H1 (cell line): ENCODE results near the gene SPAG5. TPM values are rescaled to one million over a fixed set of nuclear protein-coding genes. Genes with fewer than 3 reads are reported as not detected.

Experiments
- CTCF ChIA-PET: fragments of 300-600 bp; sonication (Branson Sonifier 250); formaldehyde crosslinking; loops from one replicate; lab custom pipeline; 2021; ENCODE audit not compliant: partially characterized antibody; lab: Charles Lee
- POLR2A ChIA-PET: fragments of 300-600 bp; sonication (Branson Sonifier 250); formaldehyde crosslinking; loops from one replicate; lab custom pipeline; 2021; ENCODE audit warnings: inconsistent platforms; ENCODE audit not compliant: partially characterized antibody; lab: Charles Lee
- DNase-seq, 2 experiments: peaks; one replicate each; pipeline versions ENCODE4 v3.0.0 to v3.0.0-alpha.2; 2010 to 2022; ENCODE audit warnings: low spot score in 2 of 2, low read depth in 1 of 2, mixed read lengths in 1 of 2
- FAIRE-seq: peaks from 2 replicates; lab custom pipeline; 2011; peaks lifted over from hg19 to GRCh38; lab: Jason Lieb, UNC
- H2AFZ ChIP-seq: 2 replicates; pipeline ENCODE4 v1.8.1; 2012; ENCODE audit warnings: low read length, inconsistent platforms
- H2AK5ac ChIP-seq: 2 replicates; pipeline ENCODE4 v1.6.1; 2013; ENCODE audit warnings: low read depth, low read length
- H2BK120ac ChIP-seq: replicated peaks from 2 replicates; pipeline ENCODE3; 2013; ENCODE audit warnings: low read depth, low read length, inconsistent platforms
- H2BK12ac ChIP-seq: 2 replicates; pipeline ENCODE4 v1.6.1; 2013; ENCODE audit warnings: low read depth, low read length
- H2BK15ac ChIP-seq: 2 replicates; pipeline ENCODE4 v1.6.1; 2013; ENCODE audit warnings: low read length
- H2BK20ac ChIP-seq: 2 replicates; pipeline ENCODE4 v1.6.1; 2013; ENCODE audit warnings: low read length
- H2BK5ac ChIP-seq: 2 replicates; pipeline ENCODE4 v1.6.1; 2013; ENCODE audit warnings: low read depth, low read length
- H3K14ac ChIP-seq: 2 replicates; pipeline ENCODE4 v1.6.1; 2013; ENCODE audit warnings: inconsistent platforms; ENCODE audit not compliant: insufficient read length
- H3K18ac ChIP-seq: 2 replicates; pipeline ENCODE4 v1.6.1; 2013; ENCODE audit warnings: low read length; ENCODE audit errors: extremely low read depth
- H3K23ac ChIP-seq: 2 replicates; pipeline ENCODE4 v1.6.1; 2013; ENCODE audit warnings: inconsistent platforms; ENCODE audit not compliant: insufficient read length
- H3K23me2 ChIP-seq: 2 replicates; pipeline ENCODE4 v1.6.1; 2013; ENCODE audit warnings: low read depth, low read length
- H3K27ac ChIP-seq: 2 replicates; pipeline ENCODE4 v1.6.1; 2011; ENCODE audit warnings: low read depth, low read length, inconsistent platforms
- H3K27me3 ChIP-seq, 4 experiments: replicated peaks in 1 of 4; 1 replicate in 1 of 4; 2 replicates in 3 of 4; pipeline versions ENCODE4 v1.6.1 to v1.8.1; 2011 to 2013; ENCODE audit warnings: low read length in 3 of 4, mild to moderate bottlenecking in 3 of 4, inconsistent platforms in 2 of 4, mixed read lengths in 2 of 4, moderate library complexity in 1 of 4; ENCODE audit not compliant: control insufficient read depth in 3 of 4, insufficient read depth in 3 of 4; ENCODE audit errors: extremely low read depth in 1 of 4
- H3K36me3 ChIP-seq, 4 experiments: 2 replicates each; pipeline versions ENCODE4 v1.6.1 to v1.8.1; 2011 to 2013; ENCODE audit warnings: mild to moderate bottlenecking in 4 of 4, low read length in 3 of 4, moderate library complexity in 2 of 4, control low read depth in 1 of 4, inconsistent platforms in 1 of 4; ENCODE audit not compliant: insufficient read depth in 4 of 4, control insufficient read depth in 2 of 4
- H3K4ac ChIP-seq: replicated peaks from 2 replicates; pipeline ENCODE3; 2013; ENCODE audit warnings: low read length, low read depth, mixed read lengths, inconsistent platforms; ENCODE audit not compliant: insufficient read length
- H3K4me1 ChIP-seq, 4 experiments: replicated peaks in 1 of 4; 1 replicate in 1 of 4; 2 replicates in 3 of 4; pipeline versions ENCODE4 v1.6.1 to v1.8.1; 2011 to 2013; ENCODE audit warnings: low read length in 3 of 4, inconsistent platforms in 2 of 4, mixed read lengths in 1 of 4; ENCODE audit not compliant: insufficient read depth in 4 of 4, control insufficient read depth in 3 of 4
- H3K4me2 ChIP-seq, 2 experiments: 2 replicates each; pipeline versions ENCODE4 v1.6.1 to v1.8.1; 2011 to 2013; ENCODE audit warnings: low read depth in 2 of 2, low read length in 2 of 2, control low read depth in 1 of 2, inconsistent platforms in 1 of 2, mild to moderate bottlenecking in 1 of 2; ENCODE audit not compliant: insufficient read depth in 1 of 2
- H3K4me3 ChIP-seq, 4 experiments: fragments of 200-600, 300-600 bp in 1 of 4; sonication (generic), shearing (Covaris generic), sonication (Bioruptor Twin) in 1 of 4; 2 replicates each; pipeline versions ENCODE4 v1.5.1 to v1.8.1; 2011 to 2016; ENCODE audit warnings: low read length in 4 of 4, low read depth in 3 of 4, control low read depth in 2 of 4, inconsistent platforms in 2 of 4, mild to moderate bottlenecking in 2 of 4, mixed read lengths in 1 of 4, moderate library complexity in 1 of 4; ENCODE audit not compliant: insufficient read depth in 2 of 4; ENCODE audit errors: extremely low read depth in 1 of 4
- H3K56ac ChIP-seq: replicated peaks from 2 replicates; pipeline ENCODE3; 2013; ENCODE audit warnings: low read depth, mild to moderate bottlenecking, mixed read lengths, low read length, inconsistent platforms; ENCODE audit not compliant: insufficient read length
- H3K79me1 ChIP-seq: 2 replicates; pipeline ENCODE4 v1.6.1; 2013; ENCODE audit warnings: low read depth, low read length, control low read depth
- H3K79me2 ChIP-seq, 2 experiments: 2 replicates each; pipeline versions ENCODE4 v1.6.1 to v1.8.1; 2012 to 2013; ENCODE audit warnings: low read length in 2 of 2, mild to moderate bottlenecking in 2 of 2, inconsistent platforms in 1 of 2; ENCODE audit not compliant: insufficient read depth in 2 of 2, control insufficient read depth in 1 of 2
- H3K9ac ChIP-seq, 4 experiments: replicated peaks in 1 of 4; 1 replicate in 1 of 4; 2 replicates in 3 of 4; pipeline versions ENCODE4 v1.6.1 to v1.8.1; 2011 to 2013; ENCODE audit warnings: low read depth in 3 of 4, low read length in 3 of 4, control low read depth in 2 of 4, mild to moderate bottlenecking in 2 of 4, moderate library complexity in 2 of 4, inconsistent platforms in 1 of 4; ENCODE audit errors: extremely low read depth in 1 of 4
- H3K9me3 ChIP-seq, 2 experiments: 2 replicates each; pipeline versions ENCODE4 v1.6.1 to v1.8.1; 2012 to 2013; ENCODE audit warnings: mild to moderate bottlenecking in 2 of 2, moderate library complexity in 2 of 2, control low read depth in 1 of 2, inconsistent platforms in 1 of 2, low read depth in 1 of 2, low read length in 1 of 2, mixed read lengths in 1 of 2; ENCODE audit not compliant: insufficient read depth in 2 of 2
- H4K20me1 ChIP-seq, 2 experiments: replicated peaks in 1 of 2; 2 replicates each; pipeline versions ENCODE3 to v1.8.1; 2011 to 2013; ENCODE audit warnings: inconsistent platforms in 2 of 2, low read length in 2 of 2, mild to moderate bottlenecking in 1 of 2; ENCODE audit not compliant: insufficient read depth in 2 of 2, control insufficient read depth in 1 of 2
- H4K5ac ChIP-seq: 2 replicates; pipeline ENCODE4 v1.6.1; 2013; ENCODE audit warnings: low read length, low read depth, mixed read lengths, inconsistent platforms; ENCODE audit not compliant: insufficient read length
- H4K8ac ChIP-seq: 2 replicates; pipeline ENCODE4 v1.8.0; 2013; ENCODE audit warnings: mild to moderate bottlenecking, moderate library complexity, low read length, inconsistent platforms; ENCODE audit not compliant: insufficient read depth; ENCODE audit errors: extremely low read depth
- H4K91ac ChIP-seq: replicated peaks from 2 replicates; pipeline ENCODE3; 2013; ENCODE audit warnings: low read length, mixed read lengths, inconsistent platforms; ENCODE audit not compliant: insufficient read length
- ASH2L ChIP-seq: fragments of 200-600, 300-600 bp; sonication (generic); IDR thresholded peaks from one replicate; pipeline ENCODE4 v1.7.1; 2017; ENCODE audit warnings: low read length
- BACH1 ChIP-seq: IDR thresholded peaks from 2 replicates; pipeline ENCODE4 v1.6.1; 2012; ENCODE audit warnings: low read length, improper control_type of control experiment
- CBX5 ChIP-seq: fragments of 300-800, 300-1000 bp; sonication (generic); IDR thresholded peaks from 2 replicates; pipeline ENCODE4 v1.7.1; 2016; ENCODE audit warnings: antibody characterized with exemption, low read length, low read depth
- CEBPB ChIP-seq: IDR thresholded peaks from 2 replicates; pipeline ENCODE4 v1.6.1; 2012; ENCODE audit warnings: low read depth, low read length
- CTBP2 ChIP-seq: IDR thresholded peaks from 2 replicates; pipeline ENCODE4 v1.7.0; 2011; ENCODE audit warnings: borderline replicate concordance, mild to moderate bottlenecking, moderate library complexity, mixed read lengths, low read length; ENCODE audit not compliant: insufficient read depth, insufficient read length
- E2F6 ChIP-seq: IDR thresholded peaks from 2 replicates; pipeline ENCODE4 v1.6.1; 2012; ENCODE audit warnings: inconsistent platforms
- KDM5A ChIP-seq: fragments of 200-600 bp; IDR thresholded peaks from 2 replicates; pipeline ENCODE4 v1.7.1; 2012; ENCODE audit warnings: mild to moderate bottlenecking, low read length, inconsistent platforms, mixed read lengths
- MAX ChIP-seq: IDR thresholded peaks from 2 replicates; pipeline ENCODE4 v1.6.1; 2012; ENCODE audit warnings: inconsistent platforms
- POLR2A ChIP-seq, 2 experiments: IDR thresholded peaks; 1 replicate in 1 of 2; 2 replicates in 1 of 2; pipeline ENCODE4 v1.6.1; 2011; ENCODE audit warnings: low read depth in 2 of 2, low read length in 2 of 2, mild to moderate bottlenecking in 2 of 2; ENCODE audit errors: control extremely low read depth in 1 of 2
- RBBP5 ChIP-seq: IDR thresholded peaks from 2 replicates; pipeline ENCODE4 v1.7.1; 2012; ENCODE audit warnings: low read depth, mild to moderate bottlenecking, inconsistent platforms, low read length, moderate library complexity, borderline replicate concordance
- SIX5 ChIP-seq: IDR thresholded peaks from 2 replicates; pipeline ENCODE4 v1.6.1; 2011; ENCODE audit warnings: mild to moderate bottlenecking, low read depth, low read length
- USF2 ChIP-seq: IDR thresholded peaks from 2 replicates; pipeline ENCODE4 v1.6.1; 2011; ENCODE audit warnings: low read length, improper control_type of control experiment
- WGBS, 2 experiments: shearing (Covaris generic) in 1 of 2; methylation state at CpG; one replicate each; pipeline versions ENCODE4 v1.1.6 to v1.1.7; 2013 to 2015; ENCODE audit warnings: low lambda C conversion rate in 2 of 2, mixed read lengths in 2 of 2, inconsistent platforms in 1 of 2, low coverage in 1 of 2, missing lambda C conversion rate in 1 of 2; ENCODE audit not compliant: insufficient replicate concordance in 2 of 2, insufficient coverage in 1 of 2, insufficient read length in 1 of 2; ENCODE audit errors: extremely low coverage in 1 of 2, missing lambda C conversion rate in 1 of 2; 5-methylcytosine and 5-hydroxymethylcytosine counted together
- polyA plus RNA-seq, 7 experiments: library from polyadenylated mRNA; depleted of rRNA in 3 of 7; stranded (reverse) in 5 of 7; unstranded in 2 of 7; fragments of >200 nt in 5 of 7; fragments of 200-250 nt in 2 of 7; gene quantifications; 1 replicate in 5 of 7; 2 replicates in 1 of 7; 4 replicates in 1 of 7; pipeline versions ENCODE4 v1.2.1 to v1.2.3, GENCODE V29; 2011 to 2013; ENCODE audit warnings: missing spikeins in 2 of 7, mixed read lengths in 2 of 7
- total RNA-seq: library from RNA; stranded (reverse); fragmentation: NEBNext Ultra II Directional; extraction: Animal tissue kit (Norgen Biotek cat#: 25700); gene quantifications from 2 replicates; pipeline ENCODE4 v1.2.1, GENCODE V29; 2021

Gene SPAG5
- total and polyA plus RNA-seq, 2 of the 8 experiments (the other 6 are each of a cell fraction or from before 2014, with no cell fraction given) = 57.1 to 129 TPM

- no peaks in the 10 kb centered on the region for H3K79me2 ChIP-seq
- H4K8ac ChIP-seq = no peak overlapping the region
- no peak overlapping the region for H4K91ac ChIP-seq
- DNase-seq = no peak
- no peak overlapping the region for H2AFZ ChIP-seq
- no peak overlapping the region for H3K4me2 ChIP-seq
- H3K14ac ChIP-seq = no peak overlapping the region
- H3K23ac ChIP-seq = no peak overlapping the region
- H2BK5ac ChIP-seq = no peak overlapping the region
- no peaks in the 10 kb centered on the region for H3K27me3 ChIP-seq
- no peaks in the 10 kb centered on the region for H4K20me1 ChIP-seq
- H3K9ac ChIP-seq = no peak overlapping the region
- H3K27ac ChIP-seq = no peak overlapping the region
- 80% methylated on average over 1 of the region's 2 CpGs; no CpG with 5 or more reads in 1 of the 2 experiments for WGBS, 2 experiments
- no peaks in the 10 kb centered on the region for H3K9me3 ChIP-seq
- FAIRE-seq = no peak
- no peak for TF ChIP-seq SIX5
- no peak for TF ChIP-seq KDM5A
- TF ChIP-seq ASH2L = no peak
- no peak for TF ChIP-seq POLR2A (IDR thresholded peaks at IDR 0.05; ENCODE audit: control extremely low read depth in 1 of 2, low read depth in 2 of 2, low read length in 2 of 2)
- no peak for TF ChIP-seq RBBP5
- TF ChIP-seq CTBP2 = no peak
- no peak for TF ChIP-seq BACH1
- TF ChIP-seq E2F6 = no peak
- TF ChIP-seq MAX = no peak
- no peak for TF ChIP-seq CEBPB
- TF ChIP-seq USF2 = no peak
- no peak for TF ChIP-seq CBX5
- no peaks in the 10 kb centered on the region for H3K36me3 ChIP-seq
- H3K23me2 ChIP-seq = no peaks in the 10 kb centered on the region
- no peak overlapping the region for H2BK20ac ChIP-seq
- no peak overlapping the region for H3K4me3 ChIP-seq
- no peak overlapping the region for H3K56ac ChIP-seq
- no peak overlapping the region for H2BK120ac ChIP-seq
- H3K18ac ChIP-seq = no peak overlapping the region
- ChIA-PET CTCF (interaction anchor here (0.5 to 5.9 kb wide), 5 partner anchors 12 to 504 kb away, joined by 3 to 45 read pairs (median 4); no protein-coding TSS in a partner anchor), POLR2A (interaction anchor here (1.5 kb wide), 1 partner anchor 14 kb away, joined by 4 read pairs; no protein-coding TSS in a partner anchor)
- no peak overlapping the region for H2AK5ac ChIP-seq
- no peak overlapping the region for H2BK12ac ChIP-seq
- no peaks in the 10 kb centered on the region for H3K79me1 ChIP-seq
- H3K4me1 ChIP-seq = peaks cover 0 to 3% (median 0%) of the 10 kb centered on the region in 4 experiments; a peak in 2 of 7 replicates
- H3K4ac ChIP-seq = no peak overlapping the region
- no peak overlapping the region for H2BK15ac ChIP-seq
- no peak overlapping the region for H4K5ac ChIP-seq
Measured at GRCh38 chr17:28527859-28528258, 71.0 kb downstream of the SPAG5 start.
